Osteoblast (primary cell): Measurements from ENCODE around the gene TRIM27. TPM values are rescaled to one million over a fixed set of nuclear protein-coding genes. Genes with fewer than 3 reads are reported as not detected.

Source experiments
- DNase-seq: peaks from one replicate; pipeline ENCODE4 v3.0.0; 2011; ENCODE audit warnings: low spot score, mixed read lengths; ENCODE audit not compliant: insufficient read length; ENCODE audit errors: missing footprints
- H2AFZ ChIP-seq: 2 replicates; pipeline ENCODE4 v1.6.0; 2011; ENCODE audit warnings: mild to moderate bottlenecking, low read length
- H3K27ac ChIP-seq: 2 replicates; pipeline ENCODE4 v1.5.1; 2011; ENCODE audit warnings: mild to moderate bottlenecking, low read depth, low read length, moderate library complexity
- H3K27me3 ChIP-seq: 2 replicates; pipeline ENCODE4 v1.6.0; 2012; ENCODE audit warnings: mild to moderate bottlenecking, control low read depth, inconsistent platforms, low read length, moderate library complexity; ENCODE audit not compliant: insufficient read depth
- H3K36me3 ChIP-seq: 2 replicates; pipeline ENCODE4 v1.5.1; 2011; ENCODE audit warnings: mild to moderate bottlenecking, low read length, control low read depth, moderate library complexity; ENCODE audit not compliant: insufficient read depth
- H3K4me1 ChIP-seq: 2 replicates; pipeline ENCODE4 v1.5.1; 2011; ENCODE audit warnings: mild to moderate bottlenecking, low read length, control low read depth, moderate library complexity; ENCODE audit not compliant: insufficient read depth
- H3K4me2 ChIP-seq: 2 replicates; pipeline ENCODE4 v1.6.0; 2011; ENCODE audit warnings: mild to moderate bottlenecking, low read length; ENCODE audit not compliant: insufficient read depth
- H3K4me3 ChIP-seq: fragments of 200-600 bp; sonication (generic); 3 replicates; pipeline ENCODE4 v1.5.1; 2012; ENCODE audit warnings: mild to moderate bottlenecking, low read length, inconsistent platforms; ENCODE audit not compliant: insufficient read depth
- H3K79me2 ChIP-seq: 2 replicates; pipeline ENCODE4 v1.6.0; 2012; ENCODE audit warnings: mild to moderate bottlenecking, low read length, control low read depth, inconsistent platforms; ENCODE audit not compliant: insufficient read depth
- H3K9me3 ChIP-seq: 2 replicates; pipeline ENCODE4 v1.5.1; 2011; ENCODE audit warnings: low read depth, low read length, control low read depth
- H4K20me1 ChIP-seq: 2 replicates; pipeline ENCODE4 v1.6.0; 2012; ENCODE audit warnings: mild to moderate bottlenecking, low read length, control low read depth; ENCODE audit not compliant: insufficient read depth
- CTCF ChIP-seq: IDR thresholded peaks from 2 replicates; pipeline ENCODE4 v1.5.1; 2011; ENCODE audit warnings: mild to moderate bottlenecking, low read depth, low read length, moderate library complexity; ENCODE audit errors: extremely low read depth
- total RNA-seq: library from RNA; depleted of rRNA; stranded (reverse); fragments of >200 nt; gene quantifications from 2 replicates; pipeline ENCODE4 v1.2.3, GENCODE V29; 2012

TRIM27 gene
- total RNA-seq, 1 donor = 53.6 TPM

GRCh38 chr6:28895131-28895812 is 28.5 kb downstream of the TRIM27 start:
- DNase-seq = peak; percentile 97
- H3K79me2 ChIP-seq = no peaks in the 10 kb centered on the region
- H2AFZ ChIP-seq = peak overlapping the region; percentile 98
- TF ChIP-seq CTCF = no peak
- H3K9me3 ChIP-seq = no peaks in the 10 kb centered on the region
- no peaks in the 10 kb centered on the region for H3K36me3 ChIP-seq
- H3K4me2 ChIP-seq = peak overlapping the region; percentile 87
- no peaks in the 10 kb centered on the region for H3K27me3 ChIP-seq
- peaks cover 14% of the 10 kb centered on the region for H3K4me1 ChIP-seq
- H3K4me3 ChIP-seq = peak overlapping the region; percentile 85
- H3K27ac ChIP-seq = peak overlapping the region; percentile 95
- no peaks in the 10 kb centered on the region for H4K20me1 ChIP-seq

- Histone ChIP-seq H4K20me1 (no peaks in the 10 kb centered on the region), H3K9me3 (no peaks in the 10 kb centered on the region), H3K27me3 (no peaks in the 10 kb centered on the region), H3K79me2 (no peaks in the 10 kb centered on the region), H3K36me3 (no peaks in the 10 kb centered on the region), H3K4me2 (no peak overlapping the region), H2AFZ (no peak overlapping the region), H3K4me3 (no peak overlapping the region), H3K27ac (no peak overlapping the region), H3K4me1 (peaks cover 14% of the 10 kb centered on the region)
- no peak for TF ChIP-seq CTCF
- DNase-seq = no peak
Observed at GRCh38 chr6:28893172-28893799, 30.5 kb downstream of the TRIM27 start.

GRCh38 chr6:28892525-28892924 is 31.3 kb downstream of the TRIM27 start:
- no peak for DNase-seq
- Histone ChIP-seq H3K4me2 (no peak overlapping the region), H4K20me1 (no peaks in the 10 kb centered on the region), H3K27me3 (no peaks in the 10 kb centered on the region), H3K36me3 (no peaks in the 10 kb centered on the region), H3K27ac (no peak overlapping the region), H3K4me3 (no peak overlapping the region), H3K79me2 (no peaks in the 10 kb centered on the region), H2AFZ (no peak overlapping the region), H3K4me1 (peaks cover 10% of the 10 kb centered on the region), H3K9me3 (no peaks in the 10 kb centered on the region)
- no peak for TF ChIP-seq CTCF

GRCh38 chr6:28887796-28888496 is 35.8 kb downstream of the TRIM27 start:
- Histone ChIP-seq H4K20me1 (no peaks in the 10 kb centered on the region), H3K4me3 (no peak overlapping the region), H3K4me2 (no peak overlapping the region), H2AFZ (no peak overlapping the region), H3K27me3 (peaks cover 9% of the 10 kb centered on the region), H3K27ac (no peak overlapping the region), H3K4me1 (no peaks in the 10 kb centered on the region), H3K36me3 (no peaks in the 10 kb centered on the region), H3K79me2 (no peaks in the 10 kb centered on the region), H3K9me3 (no peaks in the 10 kb centered on the region)
- TF ChIP-seq CTCF = no peak
- no peak for DNase-seq
